Measurements from ENCODE around the gene NHERF2. TPM values are rescaled to one million over a fixed set of nuclear protein-coding genes. Genes with fewer than 3 reads are reported as not detected.
"Not testable (repeated sequence)": the region's sequence is repeated elsewhere in the genome, so short reads cannot be mapped to it uniquely, and the experiment has no call there.

The NHERF2 gene
- total RNA-seq, 3 donors from 2014 or later: 54.5 to 65.4 (median 60.0) TPM

DNA sequence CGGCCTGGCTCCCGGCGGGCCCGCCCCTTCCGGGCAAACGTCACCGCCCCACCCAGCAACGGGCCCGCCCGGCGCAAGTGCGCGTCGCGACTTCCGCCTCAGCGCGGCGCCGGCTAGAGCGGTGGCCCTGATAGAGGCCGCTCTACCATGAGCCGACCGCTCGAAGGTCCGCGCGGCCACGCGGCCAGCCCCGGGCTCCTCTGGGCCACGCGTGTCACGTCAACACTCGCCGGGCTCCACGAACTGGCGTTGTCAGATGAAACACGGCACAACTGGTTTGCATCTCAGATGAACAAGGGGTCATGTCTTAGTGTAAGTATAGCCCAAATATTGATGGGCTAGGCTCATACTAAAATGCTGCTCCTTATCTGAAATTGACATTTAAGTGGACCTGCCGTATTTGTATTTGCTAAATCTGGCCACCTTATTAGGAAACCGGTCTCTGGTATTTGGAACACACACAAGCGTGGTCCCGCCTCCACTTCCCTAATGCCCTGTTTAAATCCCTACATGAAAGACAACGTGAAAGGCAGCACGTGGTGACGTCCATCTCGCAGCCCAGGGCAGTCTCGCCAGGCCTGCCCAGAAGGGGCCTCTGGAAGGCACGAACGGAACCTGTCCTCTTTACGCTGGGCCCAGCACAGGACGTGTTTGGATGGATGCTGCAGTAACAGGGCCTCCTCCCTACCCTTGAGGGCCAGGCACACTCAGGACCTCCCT is 16.8 kb upstream of the NHERF2 start, which contains the start of gene ZNF598:
Gene ZNF598 (minus strand): TSS at position 31 of the 720 bp plus-strand sequence.
- peak within 1 kb of the TSS; percentile 95 for H3K4me3 ChIP-seq
- intact Hi-C loops (cut with DNase I, micrococcal nuclease): no loop called here
- no peaks in the 10 kb centered on the region for H3K9me3 ChIP-seq
- no peaks in the 10 kb centered on the region for H3K36me3 ChIP-seq (ENCODE audit: low read depth)
- H3K4me1 ChIP-seq (ENCODE audit: low read depth): peaks cover 26% of the 10 kb centered on the region
- TF ChIP-seq, protein P1, sequence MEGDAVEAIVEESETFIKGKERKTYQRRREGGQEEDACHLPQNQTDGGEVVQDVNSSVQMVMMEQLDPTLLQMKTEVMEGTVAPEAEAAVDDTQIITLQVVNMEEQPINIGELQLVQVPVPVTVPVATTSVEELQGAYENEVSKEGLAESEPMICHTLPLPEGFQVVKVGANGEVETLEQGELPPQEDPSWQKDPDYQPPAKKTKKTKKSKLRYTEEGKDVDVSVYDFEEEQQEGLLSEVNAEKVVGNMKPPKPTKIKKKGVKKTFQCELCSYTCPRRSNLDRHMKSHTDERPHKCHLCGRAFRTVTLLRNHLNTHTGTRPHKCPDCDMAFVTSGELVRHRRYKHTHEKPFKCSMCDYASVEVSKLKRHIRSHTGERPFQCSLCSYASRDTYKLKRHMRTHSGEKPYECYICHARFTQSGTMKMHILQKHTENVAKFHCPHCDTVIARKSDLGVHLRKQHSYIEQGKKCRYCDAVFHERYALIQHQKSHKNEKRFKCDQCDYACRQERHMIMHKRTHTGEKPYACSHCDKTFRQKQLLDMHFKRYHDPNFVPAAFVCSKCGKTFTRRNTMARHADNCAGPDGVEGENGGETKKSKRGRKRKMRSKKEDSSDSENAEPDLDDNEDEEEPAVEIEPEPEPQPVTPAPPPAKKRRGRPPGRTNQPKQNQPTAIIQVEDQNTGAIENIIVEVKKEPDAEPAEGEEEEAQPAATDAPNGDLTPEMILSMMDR (IDR thresholded peaks at IDR 0.05): no peak
- ATAC-seq: peak; percentile 90
- peak; percentile 84 to 90 (median 89) for DNase-seq

DNA sequence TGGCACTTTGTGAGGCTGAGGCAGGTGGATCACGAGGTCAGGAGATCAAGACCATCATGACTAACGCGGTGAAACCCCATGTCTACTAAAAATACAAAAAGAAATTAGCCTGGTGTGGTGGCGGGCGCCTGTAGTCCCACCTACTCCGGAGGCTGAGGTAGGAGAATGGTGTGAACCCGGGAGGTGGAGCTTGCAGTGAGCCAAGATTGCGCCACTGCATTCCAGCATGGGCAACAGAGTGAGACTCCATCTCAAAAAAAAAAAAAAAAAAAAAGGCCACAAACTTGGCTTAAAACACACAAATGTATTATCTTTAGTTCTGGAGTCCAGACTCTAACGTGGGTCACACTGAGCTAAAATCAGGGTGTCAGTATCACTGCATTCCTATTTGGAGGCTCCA is 15.0 kb upstream of the NHERF2 start:
- intact Hi-C loops (cut with DNase I, micrococcal nuclease); H3K36me3 ChIP-seq (ENCODE audit: low read depth); H3K4me3 ChIP-seq; DNase-seq; H3K9me3 ChIP-seq; ATAC-seq: not testable (repeated sequence)
- H3K4me1 ChIP-seq (ENCODE audit: low read depth): peaks cover 34% of the 10 kb centered on the region

DNA sequence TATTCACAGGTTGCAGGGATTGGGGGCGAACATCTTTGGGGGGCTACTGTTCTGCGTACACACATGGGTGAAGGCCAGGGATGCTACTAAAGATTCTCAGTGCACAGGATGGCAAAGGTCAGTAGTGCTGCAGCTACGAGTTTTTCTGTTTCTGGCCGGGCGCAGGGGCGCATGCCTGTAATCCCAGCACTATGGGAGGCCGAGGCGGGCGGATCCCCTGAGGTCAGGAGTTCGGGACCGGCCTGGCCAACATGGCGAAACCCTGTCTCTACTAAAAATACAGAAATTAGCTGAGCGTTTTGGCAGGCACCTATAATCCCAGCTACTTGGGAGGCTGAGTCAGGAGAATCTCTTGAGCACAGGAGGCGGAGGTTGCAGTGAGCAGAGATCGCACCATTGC is 13.2 kb upstream of the NHERF2 start:
- TF ChIP-seq, protein P1 (IDR thresholded peaks at IDR 0.05): no peak
- ATAC-seq: no peak
- Histone ChIP-seq H3K4me3 (no peak overlapping the region), H3K36me3 (ENCODE audit: low read depth) (no peaks in the 10 kb centered on the region), H3K4me1 (ENCODE audit: low read depth) (peaks cover 19% of the 10 kb centered on the region), H3K9me3 (no peaks in the 10 kb centered on the region)
- DNase-seq: no peak
- intact Hi-C loops (cut with DNase I, micrococcal nuclease): no loop called here

DNA sequence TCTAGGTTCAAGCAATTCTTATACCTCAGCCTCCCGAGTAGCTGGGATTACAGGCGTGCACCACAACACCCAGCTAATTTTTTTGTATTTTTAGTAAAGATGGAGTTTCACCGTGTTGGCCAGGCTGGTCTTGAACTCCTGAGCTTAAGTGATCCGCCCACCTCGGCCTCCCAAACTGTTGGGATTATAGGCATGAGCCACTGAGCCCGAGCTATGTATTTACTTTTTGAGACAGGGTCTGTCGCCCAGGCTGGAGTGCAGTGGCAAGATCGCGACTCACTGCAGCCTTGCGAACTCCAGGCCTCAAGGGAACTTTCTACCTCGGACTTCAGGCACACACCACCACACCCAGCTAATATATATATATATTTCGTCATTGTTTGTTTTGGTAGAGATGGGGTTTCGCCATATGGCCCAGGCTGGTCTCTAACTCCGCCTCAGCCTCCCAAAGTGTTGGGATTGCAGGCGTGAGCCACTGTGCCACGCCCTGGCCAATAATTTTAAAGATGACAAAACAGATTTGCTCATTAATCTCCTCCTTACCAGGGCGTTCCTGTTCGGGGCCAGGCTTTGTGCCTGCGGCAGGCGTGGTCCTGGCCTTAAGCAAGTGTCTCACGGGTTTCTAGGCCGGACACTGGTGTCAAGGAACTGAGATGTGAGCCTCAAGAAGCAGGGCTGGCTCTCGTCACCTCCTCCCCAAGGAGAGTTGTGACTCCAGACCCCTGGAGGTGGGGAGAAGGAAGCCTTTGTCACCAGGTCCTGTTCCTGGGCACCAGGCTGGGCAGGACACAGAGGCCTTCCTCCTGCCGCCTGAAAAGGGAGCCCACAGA is 11.4 kb upstream of the NHERF2 start:
- Histone ChIP-seq H3K9me3 (no peaks in the 10 kb centered on the region), H3K4me1 (ENCODE audit: low read depth) (peaks cover 23% of the 10 kb centered on the region), H3K4me3 (no peak overlapping the region), H3K36me3 (ENCODE audit: low read depth) (no peaks in the 10 kb centered on the region)
- TF ChIP-seq, protein P1 (IDR thresholded peaks at IDR 0.05): no peak
- ATAC-seq: peak; percentile 95
- DNase-seq: peak; percentile 80 to 85 (median 82)
- intact Hi-C loops (cut with DNase I, micrococcal nuclease): no loop called here

DNA sequence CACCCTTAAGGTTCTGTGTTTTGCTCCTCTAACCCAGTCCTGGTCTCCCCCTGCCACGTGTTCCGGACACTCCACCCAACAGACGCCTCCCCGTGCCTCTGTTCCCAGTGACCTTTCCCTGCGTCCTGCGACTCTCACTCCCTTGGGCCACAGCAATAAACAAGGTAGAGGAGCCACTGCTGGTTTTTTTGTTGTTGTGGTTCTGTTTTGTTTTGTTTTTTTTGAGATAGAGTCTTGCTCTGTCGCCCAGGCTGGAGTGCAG is 10.8 kb upstream of the NHERF2 start:
- intact Hi-C loops (cut with DNase I, micrococcal nuclease): no loop called here
- TF ChIP-seq, protein P1 (IDR thresholded peaks at IDR 0.05): no peak
- Histone ChIP-seq H3K36me3 (ENCODE audit: low read depth) (no peaks in the 10 kb centered on the region), H3K4me1 (ENCODE audit: low read depth) (peaks cover 25% of the 10 kb centered on the region), H3K9me3 (no peaks in the 10 kb centered on the region), H3K4me3 (no peak overlapping the region)
- DNase-seq (no peak), ATAC-seq (no peak)

DNA sequence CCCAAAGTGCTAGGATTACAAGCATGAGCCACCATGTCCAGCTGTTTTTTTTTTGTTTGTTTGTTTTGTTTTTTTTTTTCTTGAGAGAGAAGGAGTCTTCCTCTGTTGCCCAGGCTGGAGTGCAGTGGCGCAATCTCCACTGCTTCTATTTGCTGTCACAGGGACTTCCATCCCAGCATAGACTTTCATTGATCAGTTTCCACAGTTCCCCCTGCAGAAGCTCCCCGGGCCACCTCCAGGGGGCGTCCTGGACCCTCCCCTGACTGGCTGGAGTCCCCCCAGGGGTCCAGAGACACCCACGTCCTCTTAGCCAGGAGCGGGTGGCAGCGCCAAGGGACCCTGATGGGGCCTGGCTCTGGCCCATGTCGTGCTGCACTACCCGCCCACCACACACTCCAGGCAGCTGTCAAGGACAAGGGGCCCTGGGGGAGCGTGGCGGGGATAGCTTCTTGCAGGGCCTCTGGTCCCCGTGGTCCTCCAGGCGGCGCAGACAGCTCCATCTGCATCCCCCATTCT is 10.2 kb upstream of the NHERF2 start:
- Histone ChIP-seq H3K4me3 (no peak overlapping the region), H3K36me3 (ENCODE audit: low read depth) (no peaks in the 10 kb centered on the region), H3K4me1 (ENCODE audit: low read depth) (peaks cover 25% of the 10 kb centered on the region), H3K9me3 (no peaks in the 10 kb centered on the region)
- no peak for ATAC-seq
- DNase-seq: peak in 1 of 3 donors; percentile 50
- TF ChIP-seq, protein P1 (IDR thresholded peaks at IDR 0.05): no peak
- intact Hi-C loops (cut with DNase I, micrococcal nuclease): no loop called here
